CD4-positive, alpha-beta T cell treated with Interferon gamma for 1 hour (primary cell): Measurements from ENCODE around the gene NFILZ.

Experiments
- DNase-seq: peaks from one replicate; pipeline ENCODE4 v3.0.0-alpha.2; 2020

The NFILZ gene, protein sequence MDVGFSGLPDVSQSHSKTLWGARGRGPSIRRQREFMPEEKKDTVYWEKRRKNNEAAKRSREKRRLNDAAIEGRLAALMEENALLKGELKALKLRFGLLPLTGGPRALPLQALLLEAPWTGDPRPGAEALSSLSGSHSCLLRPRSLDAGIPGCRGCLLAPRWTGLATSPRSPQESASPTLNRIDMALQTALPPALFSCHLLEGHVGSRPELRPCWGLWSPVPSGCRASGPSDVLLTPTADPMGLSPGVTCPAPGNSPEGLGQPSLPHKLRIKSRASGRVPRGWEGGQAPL

DNA sequence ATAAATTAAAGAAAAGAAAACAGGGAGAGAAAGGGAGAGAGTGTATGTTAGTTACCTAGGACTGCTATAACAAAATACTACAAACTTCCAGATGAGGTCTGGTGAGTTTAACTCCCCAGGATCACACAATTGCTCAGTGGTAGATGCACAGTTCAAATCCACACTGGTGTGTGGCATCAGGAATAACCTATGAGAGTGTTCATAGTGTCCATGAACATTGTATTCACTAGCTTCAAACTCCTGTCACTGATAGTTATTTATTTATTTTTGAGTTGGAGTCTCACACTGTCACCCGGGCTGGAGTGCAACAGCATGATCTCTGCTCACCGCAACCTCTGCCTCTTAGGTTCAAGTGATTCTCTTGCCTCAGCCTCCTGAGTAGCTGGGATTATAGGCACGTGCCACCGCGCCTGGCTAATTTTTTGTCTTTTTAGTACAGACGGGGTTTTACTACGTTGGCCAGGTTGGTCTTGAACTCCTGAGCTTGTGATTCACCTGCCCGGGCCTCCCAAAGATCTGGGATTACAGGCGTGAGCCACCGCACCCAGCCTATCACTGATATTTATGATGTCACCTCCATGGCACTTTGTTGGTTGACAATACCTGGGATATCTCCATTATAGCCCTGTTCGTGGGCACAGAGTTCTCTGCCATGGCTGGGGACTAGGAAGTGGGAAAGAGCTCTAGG is at the start of gene NFILZ:
Gene NFILZ (plus strand): TSS at position 638 of the 688 bp plus-strand sequence. CDS start 46,133 bp downstream, outside the sequence.
- no peak for DNase-seq

DNA sequence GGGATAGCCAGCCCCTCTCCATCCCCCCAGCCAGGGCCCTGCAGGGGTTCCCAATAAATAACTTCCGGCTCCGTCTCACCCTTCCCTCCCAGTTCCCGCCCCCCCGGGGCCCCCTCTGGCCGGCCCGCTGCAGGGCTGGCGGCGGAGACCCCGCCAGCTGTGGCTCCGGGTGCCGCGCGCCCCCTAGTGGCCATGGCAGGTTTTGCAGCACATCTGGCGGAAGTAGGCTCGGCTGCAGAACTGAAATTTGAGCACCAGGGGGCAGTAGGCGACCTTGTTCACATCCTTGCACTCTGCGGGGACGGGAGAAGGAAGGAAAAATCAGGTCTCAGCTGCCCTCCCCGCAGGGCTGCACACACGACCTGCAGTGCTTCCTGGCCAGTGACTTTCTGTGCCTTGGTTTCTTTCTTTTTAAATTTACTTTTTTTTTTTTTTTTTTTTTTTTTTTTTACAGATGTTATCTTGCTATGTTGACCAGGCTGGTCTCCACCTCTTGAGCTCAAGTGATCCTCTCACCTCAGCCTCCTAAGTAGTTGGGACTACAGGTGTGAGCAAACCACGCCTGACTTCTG is 49.6 kb upstream of the NFILZ start:
- DNase-seq = peak; percentile 83

DNA sequence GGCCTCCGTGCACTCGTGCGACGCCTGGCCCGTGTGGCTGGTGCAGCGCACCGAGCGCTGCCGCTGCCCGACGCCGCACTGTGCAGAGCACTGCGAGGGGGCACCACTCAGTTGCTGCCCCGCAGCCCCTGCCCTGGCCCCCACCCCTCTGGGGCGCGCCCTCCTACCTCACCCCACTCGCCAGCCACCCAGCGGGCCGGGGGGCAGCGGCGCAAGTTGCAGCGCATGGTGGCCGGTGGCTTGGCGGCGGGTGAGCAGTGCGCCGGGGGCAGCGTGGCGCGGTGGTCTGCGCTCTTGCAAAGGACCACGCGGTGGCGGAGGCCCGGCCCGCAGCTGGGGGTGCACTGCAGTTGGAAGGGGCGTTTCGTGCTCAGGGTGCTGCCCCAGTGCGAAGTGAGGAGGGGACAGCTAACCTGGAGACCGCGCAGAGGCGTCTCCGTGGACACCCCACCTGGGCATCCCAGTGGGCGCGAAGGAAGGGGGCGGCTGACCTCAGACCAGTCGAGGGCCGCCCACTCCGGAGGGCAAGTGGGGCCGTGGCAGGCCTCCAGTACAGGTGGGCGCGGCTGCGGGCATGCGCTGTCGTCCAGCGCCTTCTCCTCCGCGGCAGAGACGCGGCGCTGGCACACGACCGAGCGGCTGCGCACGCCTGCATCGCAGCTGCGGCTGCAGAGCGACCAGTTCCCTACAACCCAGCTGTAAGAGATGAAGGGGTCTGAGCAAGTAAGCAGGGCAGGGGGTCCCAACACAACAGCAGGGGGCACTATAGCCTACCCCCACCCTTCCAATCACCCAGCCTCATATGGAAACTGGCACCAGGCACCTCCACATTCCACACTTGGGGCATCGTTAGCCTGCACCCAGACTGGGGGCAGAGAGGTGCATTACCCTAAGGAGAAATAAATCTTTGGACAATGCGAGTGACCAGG is 45.2 kb upstream of the NFILZ start:
- no peak for DNase-seq

DNA sequence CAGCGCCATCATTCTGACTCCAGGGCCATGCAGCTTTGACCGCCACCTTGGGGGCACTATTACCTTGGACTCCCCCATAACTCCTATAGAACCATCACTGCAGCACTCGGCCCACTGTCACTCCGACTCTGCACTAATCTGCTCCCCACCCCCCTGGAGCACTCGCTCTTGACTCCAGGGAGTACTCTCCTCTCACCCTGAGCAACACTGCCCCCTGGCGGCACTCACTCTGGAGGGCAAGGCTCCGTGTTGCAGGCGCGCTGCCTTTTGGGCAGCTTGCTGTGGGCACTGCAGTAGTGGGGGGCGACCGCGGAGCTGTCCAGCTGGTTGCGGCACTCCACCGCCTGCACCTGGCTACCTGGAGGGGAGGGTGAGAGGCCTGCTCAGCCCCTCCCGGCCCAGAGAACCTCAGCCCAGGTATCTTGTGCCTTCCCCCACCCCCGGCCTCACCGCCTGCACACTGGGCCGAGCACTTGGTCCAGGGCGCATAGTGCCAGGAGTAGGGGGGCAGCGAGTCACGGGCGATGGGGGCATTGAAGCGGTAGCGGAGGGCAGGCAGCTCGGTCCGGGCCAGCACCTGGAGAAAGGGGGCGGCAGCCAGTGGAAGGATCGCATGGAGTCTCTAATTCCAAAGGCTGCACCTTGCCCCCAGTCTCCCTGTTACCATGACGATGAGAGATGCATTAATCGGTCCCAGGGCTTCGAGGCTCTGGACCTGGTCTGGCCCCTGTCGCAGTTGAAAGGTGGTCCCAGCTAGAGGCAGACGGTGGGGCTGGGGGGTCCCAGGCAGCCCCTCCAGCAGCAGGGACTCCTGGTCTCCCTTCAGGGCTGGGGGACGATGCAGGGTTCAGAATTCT is 44.3 kb upstream of the NFILZ start:
- DNase-seq = peak; percentile 47

DNA sequence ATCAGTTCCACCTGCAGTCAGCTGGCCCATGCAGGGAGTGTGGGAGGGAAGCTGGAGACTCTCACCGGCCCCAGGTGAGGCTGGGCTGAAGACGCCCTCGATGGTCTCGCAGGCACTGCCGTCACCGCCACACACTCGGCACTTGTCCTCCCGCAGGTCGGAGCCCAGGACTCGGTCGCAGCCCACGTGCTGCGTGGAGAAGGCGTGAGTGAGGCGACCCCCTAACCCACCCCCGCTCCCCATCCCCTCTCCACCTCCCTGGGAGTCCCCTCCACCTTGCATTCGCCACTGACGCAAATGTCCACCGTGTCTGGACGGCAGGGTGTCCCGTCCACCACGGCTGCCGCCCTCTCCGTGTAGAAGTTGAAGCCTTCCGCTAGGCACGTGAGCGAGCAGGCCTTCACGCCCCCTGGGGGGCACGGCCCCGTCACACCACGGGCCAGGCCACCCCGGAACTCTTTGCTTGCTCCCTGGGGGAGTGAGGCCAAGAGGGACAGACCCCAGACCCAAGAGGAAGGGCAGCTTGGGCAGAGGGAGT is 41.2 kb upstream of the NFILZ start:
- no peak for DNase-seq

DNA sequence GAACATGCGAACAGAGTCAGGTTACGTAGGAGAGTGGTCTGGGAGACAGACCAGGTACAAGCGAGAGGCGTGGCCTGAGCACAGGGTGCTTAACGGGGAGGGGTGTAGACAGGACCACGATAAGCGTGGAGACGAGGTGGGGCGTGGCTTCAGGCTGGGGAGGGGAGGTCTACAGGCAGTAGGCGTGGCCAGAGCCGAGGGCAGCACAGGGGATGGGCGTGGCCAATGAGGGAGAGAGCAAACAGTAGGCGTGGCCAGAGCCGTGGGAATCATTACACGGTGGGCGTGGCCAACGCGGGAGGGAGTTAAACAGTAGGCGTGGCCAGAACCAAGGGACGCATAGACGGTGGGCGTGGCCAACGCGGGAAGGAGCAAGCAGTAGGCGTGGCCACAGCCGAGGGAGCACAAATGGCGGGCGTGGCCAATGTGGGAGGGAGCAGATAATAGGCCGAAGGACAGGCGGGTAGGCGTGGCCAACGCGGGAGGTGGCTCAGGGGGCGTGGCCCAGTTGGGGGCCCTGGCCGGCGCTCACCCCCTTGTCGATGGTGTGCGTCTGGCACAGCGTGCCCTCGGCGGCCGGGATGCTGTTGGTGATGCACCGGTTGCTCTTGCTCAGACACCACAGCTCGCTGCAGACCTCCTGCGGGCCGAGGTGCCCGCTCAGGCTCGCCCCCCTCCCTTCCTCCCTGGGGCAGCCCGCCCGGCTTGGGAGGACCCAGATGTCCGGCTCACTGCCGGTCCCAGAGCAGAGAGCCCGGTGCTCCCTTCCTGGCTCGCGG is 38.0 kb upstream of the NFILZ start:
- DNase-seq = peak; percentile 97

DNA sequence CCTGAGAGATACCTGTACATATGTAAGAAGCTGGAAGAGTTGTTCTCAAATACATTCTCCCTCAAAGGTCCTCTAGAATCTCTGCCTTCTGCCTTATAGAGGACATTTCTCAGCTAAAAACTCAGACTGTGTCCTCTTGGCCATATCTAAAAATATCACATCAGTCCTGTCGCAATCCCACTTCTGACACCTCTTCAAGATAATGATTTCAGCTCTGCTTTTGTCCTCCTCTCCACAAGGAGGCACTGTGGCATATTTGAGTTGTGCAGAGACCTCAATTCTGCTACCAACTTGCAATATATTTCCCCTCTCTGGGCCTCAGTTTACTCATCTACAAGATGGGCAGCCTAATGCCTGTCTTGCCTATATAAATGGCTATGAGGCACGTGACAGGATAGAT is 36.5 kb upstream of the NFILZ start:
- no peak for DNase-seq

DNA sequence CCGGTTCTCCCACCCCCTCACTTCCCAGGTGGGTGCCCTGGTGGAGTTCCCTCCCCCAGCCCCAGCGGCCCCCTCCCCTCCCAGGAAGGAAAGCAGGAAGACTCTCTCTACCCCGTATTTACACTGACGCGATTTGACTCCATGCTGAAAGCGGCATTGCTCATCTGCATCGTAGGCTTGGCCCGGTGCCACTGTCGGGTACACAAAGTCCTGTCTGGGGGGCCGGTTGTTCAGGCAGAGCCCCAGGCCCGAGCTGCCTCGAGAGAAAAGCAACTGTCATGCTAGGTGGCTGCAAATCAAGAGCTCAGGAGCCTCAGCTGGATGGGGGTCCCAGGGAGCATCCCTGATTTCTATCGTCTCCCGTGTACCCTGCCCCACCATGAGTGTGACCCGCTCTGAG is 34.8 kb upstream of the NFILZ start:
- no peak for DNase-seq

DNA sequence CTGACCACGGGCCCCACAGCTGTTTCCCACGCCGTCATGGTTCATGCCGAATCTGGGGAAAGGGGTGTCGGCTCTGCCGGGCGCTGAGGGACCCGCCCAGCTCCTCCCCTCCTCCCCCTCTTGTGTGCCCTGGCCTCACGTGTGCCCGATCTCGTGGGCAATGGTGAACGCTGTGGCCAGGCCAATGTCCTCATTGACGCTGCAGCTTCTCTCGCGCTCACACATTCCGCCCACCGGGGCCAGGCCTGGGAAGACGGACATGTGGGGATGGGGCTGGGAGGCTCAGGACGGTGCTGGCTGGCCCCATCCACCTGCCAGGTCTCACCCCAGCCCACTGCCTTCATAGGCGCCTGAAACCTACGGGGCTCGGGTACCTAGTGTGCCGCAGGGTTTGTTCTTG is 34.3 kb upstream of the NFILZ start:
- DNase-seq = no peak

DNA sequence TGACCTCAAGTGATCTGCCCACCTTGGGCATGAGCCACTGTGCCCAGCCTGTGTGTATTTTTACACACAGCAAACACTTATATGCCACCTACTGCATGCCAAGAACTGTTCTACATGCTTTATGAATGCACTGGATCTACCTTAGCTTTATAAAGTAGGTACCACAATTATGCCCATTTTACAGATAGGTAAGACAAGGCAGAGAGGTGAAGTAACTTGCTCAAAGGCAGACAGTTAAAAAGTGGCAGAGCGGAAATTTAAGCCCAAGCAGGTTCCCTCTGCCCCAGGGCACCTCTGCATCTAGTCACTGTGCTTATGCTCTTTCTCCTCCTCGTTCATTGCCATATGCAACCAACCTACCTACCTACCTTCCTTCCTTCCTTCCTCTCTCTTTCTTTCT is 30.4 kb upstream of the NFILZ start:
- no peak for DNase-seq

DNA sequence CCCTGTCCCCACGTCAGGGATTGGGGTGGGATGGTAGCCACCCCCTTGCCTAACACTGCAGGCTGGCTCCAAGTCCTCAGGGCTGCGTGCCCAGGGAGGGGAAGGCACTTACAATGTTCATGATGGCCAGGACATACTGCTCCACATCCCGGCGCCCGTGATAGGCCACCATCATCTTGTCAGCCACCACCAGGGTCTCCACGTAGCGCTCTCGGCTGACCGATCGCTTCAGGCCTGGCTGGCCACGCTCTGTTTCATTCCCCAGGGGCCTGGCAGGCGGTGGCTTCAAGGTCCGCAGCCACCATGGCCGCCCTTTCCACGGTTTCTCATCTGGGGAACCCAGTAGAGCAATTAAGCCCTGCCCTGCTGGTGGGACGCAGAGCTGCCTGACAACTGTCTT is 29.6 kb upstream of the NFILZ start:
- no peak for DNase-seq

DNA sequence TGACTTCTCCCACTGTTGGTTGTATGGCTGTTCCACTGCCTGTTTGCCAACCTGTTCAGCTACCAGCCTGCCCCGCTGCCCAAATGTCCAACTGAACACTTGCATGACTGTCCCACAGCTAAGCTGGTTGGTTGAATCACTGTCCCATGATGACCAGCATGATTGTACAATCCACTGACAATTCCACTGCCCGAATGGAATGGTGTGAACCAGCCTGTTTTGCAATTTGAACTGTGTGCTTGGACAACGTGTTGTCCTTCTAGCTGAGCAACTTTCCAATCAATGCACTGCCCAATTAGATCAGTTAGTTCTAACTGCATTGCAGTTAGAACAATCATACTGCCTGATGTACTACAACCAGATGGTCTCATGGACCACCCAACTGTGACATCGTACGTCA is 28.6 kb upstream of the NFILZ start:
- DNase-seq = no peak

DNA sequence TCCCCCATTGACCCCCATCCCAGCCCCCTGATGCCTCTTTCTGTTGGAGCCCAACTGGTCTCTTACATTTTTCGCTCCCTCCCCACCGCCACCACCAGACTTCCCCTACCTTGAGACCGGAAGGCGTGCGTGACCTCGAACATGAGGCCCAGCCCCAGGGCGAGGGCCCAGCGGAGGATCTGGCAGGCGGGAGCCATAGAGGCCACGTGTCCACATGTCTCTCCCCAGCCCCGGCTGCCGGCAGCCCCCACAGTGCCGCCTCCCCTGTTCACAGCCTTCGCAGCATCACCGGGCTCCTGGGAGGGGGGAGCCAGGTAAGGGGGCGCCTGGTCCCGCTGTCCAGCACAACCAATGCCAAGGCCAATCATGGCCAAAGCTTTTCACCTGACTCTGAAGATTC is 24.9 kb upstream of the NFILZ start:
- no peak for DNase-seq

DNA sequence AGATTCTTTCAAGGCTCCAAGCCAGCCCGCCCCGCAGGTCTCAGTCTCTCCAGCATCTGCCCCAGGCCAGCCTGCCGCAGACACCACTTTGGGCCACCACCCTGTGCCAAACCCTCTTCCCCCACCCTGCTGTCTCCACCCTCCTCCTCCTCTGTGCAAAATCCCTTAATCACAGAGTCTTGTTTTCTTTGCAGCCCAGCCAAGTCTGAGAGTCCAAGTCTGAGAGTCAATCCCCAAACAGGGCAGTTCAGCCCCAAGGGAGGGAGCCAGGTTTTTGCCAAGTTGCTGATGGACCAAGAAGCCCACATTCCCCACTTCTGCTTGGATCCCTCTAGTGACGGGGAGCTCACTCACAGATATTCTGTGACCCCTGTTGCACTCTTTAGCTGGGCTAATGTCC is 23.0 kb upstream of the NFILZ start:
- no peak for DNase-seq

DNA sequence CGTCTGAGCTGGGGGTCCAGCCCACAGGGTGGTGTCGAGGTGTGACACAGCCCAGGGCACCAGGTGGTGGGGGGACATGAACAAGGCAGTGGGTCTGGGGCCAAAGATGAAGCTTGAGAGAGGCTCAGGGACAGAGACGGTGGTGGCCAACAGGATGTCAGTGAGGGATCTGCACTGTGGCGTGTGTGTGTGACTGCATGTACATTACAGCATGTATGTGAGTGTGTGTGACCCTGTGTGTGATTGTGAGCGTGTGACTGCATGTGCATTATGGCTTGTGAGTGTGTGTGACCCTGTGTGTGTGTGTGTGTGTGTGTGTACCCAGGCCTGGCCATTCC is 21.5 kb upstream of the NFILZ start:
- no peak for DNase-seq

DNA sequence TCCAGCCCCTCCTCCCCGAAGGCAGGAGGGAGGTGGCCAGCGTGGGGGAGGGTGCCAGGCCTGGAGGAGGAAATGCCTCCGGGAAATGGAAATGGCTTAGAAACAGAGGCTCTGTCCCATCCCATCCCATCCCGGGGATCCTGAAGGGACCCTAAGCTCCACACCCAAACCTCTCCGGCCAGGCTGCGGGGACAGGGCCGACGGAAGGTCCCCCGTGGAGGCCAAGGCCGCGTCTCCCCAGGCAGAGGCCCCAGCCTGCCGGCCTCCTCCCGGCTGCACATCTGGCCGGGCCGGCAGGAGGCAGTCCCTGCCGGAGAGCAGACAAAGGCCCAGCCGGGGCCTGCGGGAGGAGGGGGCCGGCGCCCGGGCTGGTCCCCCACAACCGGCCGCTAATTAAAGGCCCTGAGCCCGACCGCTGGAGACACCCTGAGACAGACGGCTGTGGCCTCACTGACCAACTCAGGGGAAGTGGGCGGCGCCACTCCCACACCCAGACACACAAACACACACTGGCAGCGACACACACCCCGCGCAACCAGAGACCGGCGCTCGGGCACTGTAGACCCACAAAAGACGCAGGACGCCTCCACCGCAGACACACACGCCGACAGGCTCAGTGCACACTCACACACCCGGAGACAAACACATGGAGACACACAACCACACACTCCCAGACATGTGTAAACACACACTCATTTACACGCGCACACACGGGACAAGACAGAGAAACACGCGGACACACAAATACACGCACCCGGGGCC is 21.0 kb upstream of the NFILZ start:
- DNase-seq = peak; percentile 31

DNA sequence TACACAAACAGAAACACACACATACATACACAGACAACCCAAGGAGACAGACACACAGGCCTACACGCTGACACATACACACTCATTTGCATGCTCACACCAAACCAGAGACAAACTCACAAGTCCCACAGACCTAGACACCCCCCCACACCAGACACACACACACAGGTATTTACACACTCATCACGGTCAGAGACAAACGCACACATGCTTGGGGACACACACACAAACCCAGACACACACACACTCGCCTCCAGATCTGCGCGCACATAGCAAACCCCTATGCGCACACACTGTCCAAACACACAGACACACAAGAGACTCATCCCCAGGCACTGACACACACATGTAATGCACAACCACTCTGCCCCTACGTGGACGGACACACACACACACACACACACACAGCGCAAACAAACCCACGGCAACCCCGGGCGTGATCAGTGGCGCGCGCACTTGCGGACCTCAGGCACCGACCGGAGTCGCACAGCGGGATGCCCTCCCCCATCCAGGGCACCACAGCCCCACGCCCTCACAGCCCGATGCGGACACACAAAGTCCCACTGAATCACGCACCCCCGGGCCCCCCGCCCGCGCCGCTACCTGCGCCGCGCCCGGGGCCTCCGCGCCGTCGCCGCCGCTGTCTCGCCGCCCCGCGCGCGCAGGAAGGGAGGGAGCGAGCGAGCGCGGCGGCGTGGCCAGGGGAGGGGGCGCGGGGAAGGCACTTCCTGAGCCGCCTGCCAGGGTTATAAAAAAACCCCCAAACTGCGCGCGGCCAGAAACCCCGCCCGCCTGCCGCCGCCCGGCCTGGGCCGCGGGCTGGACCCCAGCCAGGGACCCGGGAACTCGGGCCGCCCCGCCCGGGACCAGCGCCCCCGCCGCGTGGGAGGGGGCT is 20.1 kb upstream of the NFILZ start, which contains the start of gene ADAMTS10:
Gene ADAMTS10 (minus strand): TSS at position 675 of the 895 bp plus-strand sequence. CDS start 5,005 bp downstream, outside the sequence.
- peak; percentile 45 for DNase-seq

DNA sequence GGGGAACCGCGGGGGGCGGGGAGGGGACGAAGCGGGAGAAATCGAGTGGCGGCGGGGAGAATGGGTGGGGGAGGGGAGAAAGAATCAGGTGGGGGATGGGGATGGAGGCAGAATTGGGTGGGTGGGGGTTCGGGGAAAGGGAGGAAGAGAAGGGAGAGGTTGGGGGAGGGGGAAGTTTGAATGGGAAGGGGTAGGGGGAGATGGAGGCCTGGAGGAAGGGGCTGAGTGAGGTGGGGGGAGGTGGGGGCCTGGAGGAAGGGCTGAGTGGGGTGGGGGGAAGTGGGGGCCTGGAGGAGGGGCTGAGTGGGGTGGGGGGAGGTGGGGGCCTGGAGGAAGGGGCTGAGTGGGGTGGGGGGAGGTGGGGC is 19.5 kb upstream of the NFILZ start:
- DNase-seq = no peak

DNA sequence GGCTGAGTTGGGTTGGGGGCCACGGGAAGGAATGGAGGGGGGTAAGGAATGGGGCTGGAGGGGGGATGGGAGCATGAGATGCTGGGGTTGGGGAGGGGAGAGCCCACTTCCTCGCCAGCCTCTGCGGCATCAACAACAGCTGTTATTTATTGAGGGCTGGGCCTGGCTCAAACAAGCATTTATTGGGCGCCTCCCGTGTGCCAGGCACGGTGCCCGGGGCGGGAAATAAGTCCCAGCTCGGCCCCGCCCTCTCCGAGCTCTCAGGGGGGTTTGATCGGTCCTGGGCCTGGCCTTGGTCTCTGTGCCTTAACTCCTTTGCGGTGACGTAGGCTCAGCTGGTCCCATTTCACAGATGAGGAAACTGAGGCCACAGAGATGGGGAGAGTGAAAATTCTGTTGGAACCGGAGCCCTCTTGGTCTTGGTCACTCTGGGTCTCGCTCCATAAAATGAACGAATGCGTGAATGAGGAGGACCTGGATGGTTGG is 19.0 kb upstream of the NFILZ start:
- no peak for DNase-seq
